Right lobe of liver (tissue), 6 donors: ENCODE measurements around the gene SGCD. TPM values are rescaled to one million over a fixed set of nuclear protein-coding genes. Genes with fewer than 3 reads are reported as not detected.

ENCODE experiments used
- ATAC-seq, 4 donors: fragments of 200-7000 bp; cut with Tn5 transposase; one replicate each; pipeline ENCODE4 v1.9.1; 2020; ENCODE audit warnings: mild to moderate bottlenecking in 4 of 4, moderate library complexity in 4 of 4
- DNase-seq, 3 donors: peaks; one replicate each; pipeline ENCODE4 v3.0.0-alpha.2; 2020
- H3K27ac ChIP-seq, 3 donors: fragments of 200-600 bp; one replicate each; pipeline ENCODE4 v1.8.0; 2022
- H3K27me3 ChIP-seq, 2 donors: fragments of 200-600 bp; one replicate each; pipeline ENCODE4 v1.8.0; 2022
- H3K36me3 ChIP-seq, 4 donors: fragments of 200-600 bp; sonication (generic) in 1 of 4; one replicate each; pipeline versions ENCODE4 v1.5.1 to v1.8.0; 2017 to 2022; ENCODE audit warnings: control low read depth in 1 of 4
- H3K4me1 ChIP-seq, 4 donors: fragments of 200-600 bp; sonication (generic) in 1 of 4; one replicate each; pipeline versions ENCODE4 v1.5.1 to v1.8.0; 2017 to 2022; ENCODE audit warnings: control low read depth in 1 of 4
- H3K4me3 ChIP-seq, 3 donors: fragments of 200-600 bp; one replicate each; pipeline ENCODE4 v1.8.0; 2022
- H3K9me3 ChIP-seq, 4 donors: fragments of 200-600 bp; sonication (generic) in 1 of 4; one replicate each; pipeline versions ENCODE4 v1.5.1 to v1.8.0; 2017 to 2022; ENCODE audit warnings: control low read depth in 1 of 4
- POLR2A ChIP-seq: fragments of 450-650 bp; IDR thresholded peaks from one replicate; pipeline ENCODE4 v1.6.1; 2017; ENCODE audit warnings: antibody characterized with exemption, mild to moderate bottlenecking
- WGBS: methylation state at CpG from one replicate; pipeline ENCODE4 v1.1.6; 2018; ENCODE audit warnings: low coverage, low lambda C conversion rate; ENCODE audit not compliant: insufficient coverage; ENCODE audit errors: missing lambda C conversion rate; 5-methylcytosine and 5-hydroxymethylcytosine counted together
- intact Hi-C, 2 donors: fragments of 100-400 bp; cut with DNase I; formaldehyde crosslinking; loops; one replicate each; pipeline versions ENCODE4 v1.11.2 to v1.14.1; 2022
- total RNA-seq, 6 experiments: library from RNA; depleted of rRNA in 2 of 6; stranded (reverse); fragments of >200 nt in 2 of 6; fragmentation: NEBNext Ultra II Directional in 3 of 6; extraction: Animal tissue kit (Norgen Biotek cat#: 25700) in 3 of 6; gene quantifications; one replicate each; pipeline versions ENCODE4 v1.1.0 to v1.2.4, GENCODE V29; 2016 to 2023
- TF ChIP-seq, protein P1 (sequence below), 4 donors: fragments of 200-600 bp in 3 of 4; fragments of 450-650 bp in 1 of 4; IDR thresholded peaks; one replicate each; pipeline versions ENCODE4 v1.5.1 to v1.8.0; 2016 to 2022; ENCODE audit warnings: antibody characterized with exemption in 4 of 4, mild to moderate bottlenecking in 2 of 4
- donor health status: DM: no; HTN: yes; CAD: no.
- donor health status: DM: no; HTN: no; CAD: no.
- donor health status: DM: no; HTN: no; CAD: no.
- donor health status: DM: no; HTN: yes; CAD: no.
- donor health status: DM: no; HTN: yes; CAD: no.

The SGCD gene
- total RNA-seq, 6 experiments from 2014 or later: 0.31 to 3.1 (median 0.95) TPM

DNA sequence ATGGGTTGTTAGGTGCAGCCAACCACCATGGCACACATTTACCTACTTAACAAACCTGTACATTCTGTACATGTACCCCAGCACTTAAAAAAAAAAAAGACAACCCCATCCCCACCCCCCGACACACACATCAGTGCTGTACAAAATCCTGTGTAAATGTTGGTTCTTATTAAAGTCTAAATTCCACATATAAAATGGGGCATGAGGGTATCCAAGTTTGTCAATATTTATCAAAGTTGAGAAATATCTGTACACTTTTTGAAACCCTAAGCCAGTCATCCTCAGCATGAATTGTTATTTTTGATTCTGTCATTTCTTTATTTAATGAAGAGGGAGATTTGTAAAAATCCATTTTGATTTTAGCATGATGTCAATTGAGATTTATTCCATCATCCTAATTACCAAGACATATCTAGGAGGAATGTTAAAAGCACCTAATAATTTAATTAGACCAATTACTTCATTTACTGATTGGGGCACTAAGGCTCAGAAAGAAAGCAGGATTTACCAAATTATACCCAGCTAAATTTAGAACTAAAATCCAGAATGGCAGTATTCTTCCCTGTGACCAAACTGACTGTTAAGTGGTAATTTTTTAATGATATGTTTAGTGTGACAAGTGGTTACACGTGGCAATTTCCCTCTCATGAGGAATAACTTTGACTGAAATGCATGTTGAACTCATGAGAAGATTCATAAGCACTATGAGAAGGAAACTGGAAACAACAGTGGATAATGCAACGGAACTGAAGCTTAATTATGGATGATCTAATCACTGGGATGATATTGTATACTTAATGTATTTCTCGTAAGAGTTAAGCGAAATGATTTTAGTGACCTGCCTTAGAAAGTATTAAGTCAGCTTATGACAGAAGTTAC is 195.9 kb downstream of the SGCD start:
- Histone ChIP-seq H3K9me3 (no peaks in the 10 kb centered on the region), H3K4me3 (no peak overlapping the region), H3K27ac (peak overlapping the region in 1 of 3 donors; percentile 78), H3K4me1 (peaks cover 0 to 9% (median 0%) of the 10 kb centered on the region in 4 donors), H3K27me3 (no peaks in the 10 kb centered on the region), H3K36me3 (no peaks in the 10 kb centered on the region)
- no peak for DNase-seq
- TF ChIP-seq, protein P1, sequence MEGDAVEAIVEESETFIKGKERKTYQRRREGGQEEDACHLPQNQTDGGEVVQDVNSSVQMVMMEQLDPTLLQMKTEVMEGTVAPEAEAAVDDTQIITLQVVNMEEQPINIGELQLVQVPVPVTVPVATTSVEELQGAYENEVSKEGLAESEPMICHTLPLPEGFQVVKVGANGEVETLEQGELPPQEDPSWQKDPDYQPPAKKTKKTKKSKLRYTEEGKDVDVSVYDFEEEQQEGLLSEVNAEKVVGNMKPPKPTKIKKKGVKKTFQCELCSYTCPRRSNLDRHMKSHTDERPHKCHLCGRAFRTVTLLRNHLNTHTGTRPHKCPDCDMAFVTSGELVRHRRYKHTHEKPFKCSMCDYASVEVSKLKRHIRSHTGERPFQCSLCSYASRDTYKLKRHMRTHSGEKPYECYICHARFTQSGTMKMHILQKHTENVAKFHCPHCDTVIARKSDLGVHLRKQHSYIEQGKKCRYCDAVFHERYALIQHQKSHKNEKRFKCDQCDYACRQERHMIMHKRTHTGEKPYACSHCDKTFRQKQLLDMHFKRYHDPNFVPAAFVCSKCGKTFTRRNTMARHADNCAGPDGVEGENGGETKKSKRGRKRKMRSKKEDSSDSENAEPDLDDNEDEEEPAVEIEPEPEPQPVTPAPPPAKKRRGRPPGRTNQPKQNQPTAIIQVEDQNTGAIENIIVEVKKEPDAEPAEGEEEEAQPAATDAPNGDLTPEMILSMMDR (IDR thresholded peaks at IDR 0.05): no peak
- no peak for TF ChIP-seq POLR2A
- ATAC-seq: peak; percentile 64 to 93 (median 84)
- intact Hi-C loops: no loop called here
- WGBS: 33% methylated on average over 5 of the region's 5 CpGs

DNA sequence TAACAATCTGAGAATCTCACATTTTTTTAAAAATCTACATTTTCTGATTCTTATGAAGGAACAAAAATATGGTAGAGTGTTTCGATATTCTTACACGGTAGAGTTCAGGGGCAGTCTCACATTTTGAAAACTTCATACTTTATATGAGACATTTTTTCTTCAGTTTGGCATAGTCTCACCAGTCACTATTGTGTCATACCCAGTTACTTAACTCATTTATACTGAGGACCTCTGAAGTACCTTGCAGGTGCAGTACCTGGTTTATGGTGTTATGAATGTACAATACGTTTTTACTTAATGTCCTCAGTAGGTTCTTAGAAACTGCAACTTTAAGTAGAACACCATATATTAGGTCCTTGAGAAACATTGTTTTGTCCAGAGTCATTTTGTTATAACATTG is 196.6 kb downstream of the SGCD start:
- Histone ChIP-seq H3K4me3 (no peak overlapping the region), H3K36me3 (no peaks in the 10 kb centered on the region), H3K27me3 (no peaks in the 10 kb centered on the region), H3K9me3 (no peaks in the 10 kb centered on the region), H3K4me1 (peaks cover 0 to 9% (median 0%) of the 10 kb centered on the region in 4 donors), H3K27ac (peak overlapping the region in 1 of 3 donors; percentile 78)
- intact Hi-C loops: no loop called here
- DNase-seq (no peak), ATAC-seq (peak in 3 of 4 donors; percentile 23 to 53 (median 44))
- TF ChIP-seq, protein P1 (IDR thresholded peaks at IDR 0.05): no peak
- no peak for TF ChIP-seq POLR2A
- 42% methylated on average over 3 of the region's 3 CpGs for WGBS

DNA sequence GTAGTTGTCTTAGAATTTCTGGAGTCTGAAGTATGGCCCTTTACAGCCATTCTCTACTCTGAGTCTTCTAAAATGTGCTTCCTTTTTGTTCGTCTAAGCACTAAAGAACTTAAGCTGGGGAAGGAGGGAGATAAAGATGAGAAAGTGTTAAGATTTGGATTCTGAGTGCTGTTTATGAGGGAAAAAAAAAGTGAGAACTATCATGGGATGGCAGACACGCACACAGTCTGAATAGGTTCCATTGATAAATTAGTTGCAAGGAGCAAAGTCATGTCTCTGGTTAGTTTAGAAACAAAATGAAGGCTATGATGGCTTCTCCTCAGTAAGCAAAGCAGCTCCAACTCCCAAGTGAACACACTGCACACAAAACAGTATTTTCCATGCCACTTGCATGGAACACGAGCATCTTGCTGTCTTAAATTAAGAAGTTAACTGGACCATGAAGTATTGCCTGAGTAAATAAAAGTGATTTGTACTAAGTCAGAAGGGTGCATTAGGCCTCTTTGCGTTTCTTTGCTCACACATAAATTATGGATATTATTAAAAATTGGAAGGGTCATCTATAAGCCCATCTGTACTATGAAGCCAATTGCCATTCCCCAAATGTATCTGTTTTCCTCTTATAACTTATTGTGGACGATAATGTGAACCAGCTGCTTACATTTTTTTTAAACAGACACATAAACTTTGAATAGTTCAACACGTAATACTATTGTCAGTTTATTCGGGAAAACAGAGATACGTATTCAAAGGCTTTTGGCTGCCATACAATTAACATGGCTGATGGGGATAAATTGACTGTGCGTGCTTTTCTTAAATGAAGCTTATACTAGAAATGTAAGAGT is 199.3 kb downstream of the SGCD start:
- no peak for DNase-seq
- no peak for TF ChIP-seq POLR2A
- TF ChIP-seq, protein P1 (IDR thresholded peaks at IDR 0.05): no peak
- Histone ChIP-seq H3K27ac (no peak overlapping the region), H3K4me1 (peaks cover 0 to 9% (median 0%) of the 10 kb centered on the region in 4 donors), H3K27me3 (no peaks in the 10 kb centered on the region), H3K36me3 (no peaks in the 10 kb centered on the region), H3K4me3 (no peak overlapping the region), H3K9me3 (no peaks in the 10 kb centered on the region)
- intact Hi-C loops: no loop called here
- ATAC-seq: no peak
- WGBS: 83% methylated on average over 9 of the region's 9 CpGs

DNA sequence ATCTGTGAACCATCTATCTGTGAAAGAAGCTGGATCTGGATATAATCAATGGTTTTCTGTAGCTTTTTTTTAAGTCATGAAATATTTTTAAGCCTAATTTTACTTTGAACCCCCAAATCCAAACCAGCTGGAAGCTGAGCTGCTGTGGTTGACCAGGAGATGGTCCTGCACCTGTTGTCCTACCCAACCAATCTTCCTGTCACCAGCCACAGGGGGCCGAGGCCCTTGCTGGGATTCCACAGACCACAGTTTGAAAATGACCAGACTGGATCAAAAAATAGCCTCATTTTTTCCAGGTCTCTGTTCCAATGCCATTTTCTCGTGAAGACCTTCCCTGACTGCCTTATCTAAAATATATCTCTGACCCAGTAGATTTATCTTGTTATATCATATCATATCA is 200.6 kb downstream of the SGCD start:
- H3K27ac ChIP-seq: no peak overlapping the region
- 73% methylated on average over 2 of the region's 2 CpGs for WGBS
- peaks cover 0 to 9% (median 0%) of the 10 kb centered on the region in 4 donors for H3K4me1 ChIP-seq
- DNase-seq: no peak
- H3K27me3 ChIP-seq: no peaks in the 10 kb centered on the region
- ATAC-seq: no peak
- no peak overlapping the region for H3K4me3 ChIP-seq
- no peaks in the 10 kb centered on the region for H3K36me3 ChIP-seq
- intact Hi-C loops: no loop called here
- no peak for TF ChIP-seq POLR2A
- TF ChIP-seq, protein P1 (IDR thresholded peaks at IDR 0.05): no peak
- H3K9me3 ChIP-seq: no peaks in the 10 kb centered on the region
